Activated CD8-positive, alpha-beta memory T cell treated with anti-CD3 and anti-CD28 coated beads, Interleukin-2, amount 50 U/mL, for 4 hours (primary cell): ENCODE measurements around the gene VIPR1.

Source experiments
- DNase-seq: peaks from one replicate; pipeline ENCODE4 v3.0.0-alpha.2; 2020

Gene VIPR1

GRCh38 chr3:42502429-42503250, at the start of gene VIPR1:
Gene VIPR1, plus strand, starts transcription at chr3:42502643. Its CDS starts 93 bp downstream, at chr3:42502736.
- DNase-seq = peak; percentile 95

DNA sequence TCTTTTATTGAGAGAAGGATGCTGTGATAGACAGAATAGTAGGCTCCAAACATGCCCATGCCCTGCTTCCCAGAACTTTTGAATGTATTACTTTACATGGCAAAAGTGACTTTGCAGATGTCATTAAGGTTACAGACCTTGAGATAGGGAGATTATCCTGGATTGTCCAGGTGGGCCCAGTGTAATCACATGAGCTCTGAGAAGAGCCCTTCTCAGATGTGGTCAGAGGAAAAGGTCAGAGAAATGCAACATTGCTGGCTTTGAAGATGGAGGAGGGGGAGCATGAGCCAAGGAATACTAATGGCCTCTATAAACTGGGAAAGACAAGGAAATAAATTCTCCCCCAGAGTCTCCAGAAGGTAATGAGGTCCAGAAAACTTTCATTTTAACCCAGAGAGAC, 46.2 kb upstream of the VIPR1 start:
- no peak for DNase-seq

DNA sequence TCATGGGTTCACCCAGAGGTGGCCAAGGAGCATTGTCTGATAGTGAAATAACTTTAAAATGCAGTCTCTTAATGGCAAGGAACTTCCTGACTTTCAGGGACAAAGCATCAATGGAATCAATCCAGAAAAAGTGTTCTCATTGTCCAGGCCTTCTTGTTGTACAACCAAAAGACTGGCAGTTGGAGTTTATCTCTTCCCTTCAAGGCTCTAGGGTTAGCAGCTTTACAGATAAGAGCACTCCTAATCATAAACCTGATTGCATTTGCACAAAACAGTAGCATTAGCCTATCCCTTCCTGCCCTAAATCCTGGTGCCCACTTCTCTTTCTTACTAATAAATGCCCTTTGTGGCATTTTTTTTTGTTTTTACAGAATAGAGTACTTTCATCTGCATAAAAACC, 43.3 kb upstream of the VIPR1 start:
- DNase-seq = no peak

DNA sequence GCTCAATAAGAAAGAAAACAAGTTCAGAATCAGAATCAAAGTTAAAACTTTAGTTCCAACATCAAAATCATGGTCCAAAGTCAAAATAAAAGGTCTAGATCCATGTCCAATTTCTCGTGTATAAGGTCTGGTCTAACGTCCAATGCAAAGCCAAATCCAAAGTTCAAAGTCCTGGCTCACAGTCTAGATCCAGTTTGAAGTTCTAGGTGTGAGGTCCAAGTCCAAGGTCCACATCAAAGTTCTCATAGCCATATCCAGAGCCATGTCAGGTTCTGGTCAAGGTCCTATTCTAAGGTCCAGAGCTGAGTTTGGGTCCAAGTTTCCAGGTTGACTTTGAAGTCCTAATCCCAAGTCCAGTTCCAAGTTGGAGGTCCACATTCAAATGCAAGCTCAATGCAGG, 40.7 kb upstream of the VIPR1 start:
- no peak for DNase-seq

DNA sequence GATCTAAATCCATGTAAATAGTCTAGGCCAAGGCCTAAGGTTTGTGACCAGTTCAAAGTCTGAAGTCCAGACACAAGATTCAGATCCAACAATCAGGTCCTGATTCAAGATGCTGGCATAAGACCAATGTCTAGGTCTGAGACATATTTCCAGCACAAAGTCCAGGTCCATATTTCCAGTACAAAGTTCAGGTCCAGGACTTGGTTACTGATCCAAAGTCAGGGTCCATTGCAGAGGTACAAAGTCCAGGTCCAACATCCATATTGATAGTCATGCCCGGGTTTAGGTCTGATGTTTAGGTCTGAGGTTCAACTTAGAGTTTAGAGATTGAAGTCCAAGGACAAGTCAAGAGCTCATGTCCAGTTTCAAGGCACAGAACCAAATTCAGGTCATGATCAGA, 39.4 kb upstream of the VIPR1 start:
- no peak for DNase-seq

DNA sequence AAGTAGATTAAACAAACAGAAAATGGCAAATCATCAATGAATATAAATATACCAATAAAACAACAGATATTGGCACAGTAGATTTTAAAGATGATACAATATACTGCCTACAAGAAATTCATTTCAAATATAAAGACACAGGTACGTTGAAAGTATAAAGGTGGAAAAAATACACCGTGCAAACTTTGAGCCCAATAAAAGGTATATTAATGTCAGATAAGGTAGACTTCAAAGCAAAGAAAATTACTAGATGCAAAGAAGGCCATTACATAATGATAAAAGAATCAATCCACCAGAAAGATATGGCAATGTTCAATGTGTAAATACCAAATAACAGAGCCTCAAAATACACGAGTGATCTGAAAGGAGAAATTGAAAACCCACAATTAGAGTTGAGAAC, 34.3 kb upstream of the VIPR1 start:
- DNase-seq = no peak

GRCh38 chr3:42472555-42472954, 29.9 kb upstream of the VIPR1 start:
- DNase-seq = no peak

DNA sequence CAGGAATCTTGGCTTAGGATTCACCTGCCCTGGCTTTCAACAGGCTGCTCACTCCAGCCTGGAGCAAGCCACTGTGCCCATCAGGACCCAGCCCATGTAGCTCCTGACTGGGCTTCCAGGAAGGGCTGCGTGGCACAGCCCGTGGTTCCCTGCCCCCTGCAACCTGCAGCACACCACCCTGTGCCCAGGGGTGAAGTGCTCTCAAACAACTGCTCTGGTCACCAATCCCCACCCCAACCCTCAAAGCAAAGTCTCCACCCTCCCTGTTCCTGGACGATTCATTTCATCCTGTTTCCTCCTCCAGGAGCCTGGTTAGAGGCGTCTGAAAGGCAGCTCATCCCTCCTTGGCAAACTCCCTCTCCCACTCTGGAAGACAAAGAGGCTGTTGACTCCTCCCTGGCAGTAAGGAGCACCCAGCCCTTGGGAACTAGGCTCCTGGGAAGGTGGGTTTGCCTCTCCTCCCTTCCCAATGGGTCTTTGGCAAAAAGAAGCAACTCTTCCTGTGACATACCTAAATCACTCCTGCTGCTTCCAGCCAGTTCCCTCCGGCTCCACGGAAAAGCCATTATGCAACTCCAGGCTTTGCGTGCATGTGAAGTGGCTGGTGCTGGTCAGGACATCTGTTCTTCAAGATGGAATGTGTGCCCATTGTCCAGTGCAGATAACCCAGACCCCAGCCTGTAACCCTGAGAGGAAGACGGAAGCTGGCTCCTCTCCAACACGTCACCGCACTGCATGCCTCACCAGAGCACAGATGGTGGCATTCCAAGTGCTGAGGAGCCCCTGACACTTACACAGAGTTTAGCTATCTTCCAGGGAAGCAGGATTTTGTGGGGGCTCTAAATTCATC, 29.1 kb upstream of the VIPR1 start:
- no peak for DNase-seq

GRCh38 chr3:42476225-42477125, 26.0 kb upstream of the VIPR1 start:
- no peak for DNase-seq

DNA sequence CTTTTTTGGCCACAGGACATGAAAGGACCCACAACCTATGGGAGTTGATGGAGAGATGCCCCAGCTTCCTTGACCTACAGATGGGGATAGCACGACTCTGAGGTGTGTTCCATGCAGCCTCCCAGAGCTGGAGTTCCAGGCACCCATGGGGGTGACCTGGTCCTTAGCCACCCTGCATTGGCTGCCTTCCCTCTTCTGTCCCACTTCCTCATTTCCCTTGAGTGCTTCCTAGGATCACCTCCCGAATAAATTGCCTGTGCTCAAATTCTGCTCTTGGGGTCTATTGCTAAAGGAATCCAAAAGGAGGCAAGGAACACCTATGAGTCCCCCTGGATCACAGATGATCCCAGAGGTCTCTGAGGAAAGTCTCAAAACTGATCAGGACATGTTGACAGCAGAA, 24.7 kb upstream of the VIPR1 start:
- DNase-seq = no peak

DNA sequence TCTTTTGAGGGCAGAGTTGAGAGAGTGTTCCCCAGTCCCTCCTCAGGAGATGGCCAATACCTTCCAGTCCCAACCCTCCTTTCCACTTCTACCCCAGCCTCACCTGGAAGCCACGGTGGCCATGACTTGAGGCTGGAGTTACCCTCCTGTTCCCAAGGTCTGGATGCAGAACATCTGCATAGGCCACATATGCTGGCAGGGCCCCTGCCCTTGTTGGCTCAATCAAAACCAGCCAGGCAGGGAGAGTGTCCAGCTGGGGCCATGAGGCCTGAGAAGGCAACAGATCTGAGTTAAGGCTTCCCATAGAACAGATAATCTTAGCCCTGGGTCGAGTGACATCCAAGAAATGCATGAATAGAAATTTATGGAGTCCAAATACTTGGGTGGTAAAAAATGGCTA, 23.6 kb upstream of the VIPR1 start:
- no peak for DNase-seq

DNA sequence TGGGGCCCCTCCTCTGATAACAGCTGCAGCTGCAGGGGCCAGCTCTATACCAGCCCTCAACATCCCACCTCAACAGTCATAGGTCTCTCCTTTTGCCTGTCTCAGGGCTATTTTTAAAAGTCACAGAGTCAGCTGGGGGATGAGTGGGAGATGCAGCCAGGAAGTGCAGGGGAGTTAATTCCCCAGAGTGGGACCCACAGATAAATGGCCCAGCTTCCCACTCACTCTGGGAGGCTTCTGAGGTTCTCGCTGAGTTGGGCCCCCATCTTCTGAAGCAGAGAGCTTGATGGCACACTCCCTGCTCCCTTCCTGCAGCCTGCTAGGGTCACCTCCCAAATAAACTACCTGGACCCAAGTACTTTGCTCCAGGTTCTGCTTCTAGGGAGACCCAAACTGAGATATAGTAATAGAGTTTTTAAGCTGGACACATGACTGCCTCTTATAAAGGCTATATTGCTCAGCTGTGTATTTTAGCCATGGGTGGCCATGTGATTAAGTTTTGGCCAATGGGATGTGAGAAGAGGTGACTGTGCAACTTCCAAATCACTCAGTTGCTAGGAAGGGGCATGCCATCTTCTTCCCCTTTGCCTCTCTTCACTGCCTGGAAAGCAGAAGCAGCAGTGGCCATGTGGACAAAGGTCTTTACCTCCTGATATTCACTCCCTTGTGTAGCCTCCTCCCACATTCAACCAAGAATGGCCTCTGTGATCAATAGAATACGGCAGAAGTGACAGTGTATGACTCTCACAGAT, 15.5 kb upstream of the VIPR1 start:
- DNase-seq = no peak

DNA sequence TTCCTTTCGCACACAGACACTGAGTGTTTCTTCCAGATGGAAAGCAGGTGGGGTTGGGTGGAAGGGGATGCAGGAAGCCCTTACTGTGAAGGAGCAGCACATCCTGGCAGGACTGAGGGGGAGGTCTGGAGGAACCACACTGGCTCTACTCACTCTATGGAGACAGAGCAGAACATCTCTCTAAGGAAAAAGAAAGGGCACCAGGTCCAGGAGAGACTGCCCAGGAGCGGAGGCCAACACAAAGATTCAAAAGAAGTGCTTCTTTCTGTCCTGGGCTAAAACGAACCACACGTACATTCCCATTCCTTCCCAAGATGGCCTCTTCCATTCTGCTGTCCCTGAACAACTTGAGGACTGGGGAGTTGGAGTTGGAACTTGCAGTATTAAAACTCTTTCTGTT, 13.8 kb upstream of the VIPR1 start:
- DNase-seq = no peak

- DNase-seq = no peak
Measured at GRCh38 chr3:42489116-42489936, 13.1 kb upstream of the VIPR1 start.

DNA sequence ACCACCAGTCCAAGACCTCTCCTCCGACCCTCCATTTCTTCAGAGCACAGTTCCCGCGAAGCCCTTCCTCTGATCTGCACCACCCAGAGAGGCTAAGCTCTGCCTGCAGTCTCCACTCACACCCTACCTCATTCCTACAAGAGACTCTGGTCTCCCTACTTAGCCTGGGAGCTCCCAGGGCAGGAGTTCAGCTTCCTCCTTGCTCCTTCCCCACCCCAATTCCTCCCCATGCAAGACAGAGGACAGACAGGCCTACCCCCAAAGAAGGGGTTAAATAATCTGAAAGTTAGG, 12.6 kb upstream of the VIPR1 start:
- DNase-seq = no peak

- no peak for DNase-seq
Measured at GRCh38 chr3:42490243-42490642, 12.2 kb upstream of the VIPR1 start.

- no peak for DNase-seq
Measured at GRCh38 chr3:42491881-42492507, 10.4 kb upstream of the VIPR1 start.

DNA sequence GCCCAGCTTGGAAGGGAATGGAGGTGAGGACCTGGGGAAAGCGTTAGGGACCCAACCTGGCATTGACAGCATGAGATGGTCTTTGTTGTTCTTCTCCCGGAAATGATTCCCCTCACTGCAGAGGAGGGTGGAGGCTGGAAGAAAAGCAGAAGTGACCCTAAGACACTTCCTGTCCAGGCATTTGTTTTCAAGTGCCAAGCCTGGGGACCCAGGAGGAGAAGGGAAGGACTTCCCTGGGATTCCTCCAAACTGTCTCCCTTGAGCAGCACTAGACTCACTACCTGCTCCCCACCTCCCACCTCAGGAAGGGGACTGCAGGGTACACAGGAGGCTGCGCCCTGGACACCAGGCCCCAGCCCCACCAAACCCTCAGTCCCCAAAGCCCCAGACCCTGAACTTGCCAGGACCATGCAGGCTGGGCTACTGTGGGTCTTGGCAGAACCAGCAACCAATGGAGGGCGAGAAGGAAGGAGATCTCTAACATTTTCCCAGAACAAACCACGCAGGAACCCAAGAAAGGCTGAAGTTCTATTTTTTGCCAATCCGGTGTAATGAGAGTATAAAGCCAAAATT, 9.8 kb upstream of the VIPR1 start:
- no peak for DNase-seq

GRCh38 chr3:42493126-42493797, 9.2 kb upstream of the VIPR1 start:
- no peak for DNase-seq

- DNase-seq = no peak
Measured at GRCh38 chr3:42493798-42494151, 8.7 kb upstream of the VIPR1 start.
